Measurements from ENCODE around the gene SFMBT2. TPM values are rescaled to one million over a fixed set of nuclear protein-coding genes. Genes with fewer than 3 reads are reported as not detected.

SFMBT2 gene
- total RNA-seq, 1 experiment from 2014 or later = 1.3 TPM

- no peak for ATAC-seq
- no peak overlapping the region for H3K27ac ChIP-seq (ENCODE audit: low read length)
- ChIA-PET POLR2A (no interaction called here), CTCF (no interaction called here)
- no peaks in the 10 kb centered on the region for H3K27me3 ChIP-seq (ENCODE audit: control insufficient read depth, insufficient read depth, low read length)
- intact Hi-C loops (cut with micrococcal nuclease; ENCODE audit: unreplicated experiment) = no loop called here
- in situ Hi-C loops (cut with HindIII; ENCODE audit: low pct_unique_long_range_greater_than_20kb, low sequenced_read_pairs) = no loop called here
- no peak for TF ChIP-seq TCF7L2 (IDR thresholded peaks at IDR 0.05; ENCODE audit: low read depth, low read length)
- TF ChIP-seq SIN3A (IDR thresholded peaks at IDR 0.05; ENCODE audit: borderline replicate concordance, insufficient read depth, low read depth, low read length) = no peak
- no peak for TF ChIP-seq CTCF (IDR thresholded peaks at IDR 0.05)
- TF ChIP-seq REST (IDR thresholded peaks at IDR 0.05; ENCODE audit: insufficient read depth in 1 of 2, low read depth in 2 of 2, low read length in 1 of 2) = no peak
- TF ChIP-seq POLR2AphosphoS5 (IDR thresholded peaks at IDR 0.05; ENCODE audit: low read depth, low read length) = no peak
- BruUV-seq (replicated peaks) = no TSS peak
- no peaks in the 10 kb centered on the region for H3K4me1 ChIP-seq (ENCODE audit: control insufficient read depth, insufficient read depth, low read length)
- DNase-seq (ENCODE audit: low read depth, low spot score) = no peak
- H3K4me3 ChIP-seq (ENCODE audit: low read depth in 2 of 2, low read length in 2 of 2) = no peak overlapping the region
- H3K36me3 ChIP-seq (ENCODE audit: control insufficient read depth, insufficient read depth, low read length) = no peaks in the 10 kb centered on the region
- no peaks in the 10 kb centered on the region for H3K9me3 ChIP-seq (ENCODE audit: control insufficient read depth, insufficient read depth, low read depth, low read length)
These were observed 236.9 kb downstream of the SFMBT2 start for GRCh38 chr10:7173948-7174347.

- CTCF ChIA-PET = no interaction called here
- TF ChIP-seq TCF7L2 (IDR thresholded peaks at IDR 0.05; ENCODE audit: low read depth, low read length) (no peak), POLR2AphosphoS5 (IDR thresholded peaks at IDR 0.05; ENCODE audit: low read depth, low read length) (no peak), REST (IDR thresholded peaks at IDR 0.05; ENCODE audit: insufficient read depth in 1 of 2, low read depth in 2 of 2, low read length in 1 of 2) (no peak), CTCF (IDR thresholded peaks at IDR 0.05) (no peak), SIN3A (IDR thresholded peaks at IDR 0.05; ENCODE audit: borderline replicate concordance, insufficient read depth, low read depth, low read length) (no peak)
These were observed 239.0 kb downstream of the SFMBT2 start for GRCh38 chr10:7171825-7172224.

More at GRCh38 chr10:7171825-7172224, 239.0 kb downstream of the SFMBT2 start:
- Histone ChIP-seq H3K4me1 (ENCODE audit: control insufficient read depth, insufficient read depth, low read length) (no peaks in the 10 kb centered on the region), H3K27me3 (ENCODE audit: control insufficient read depth, insufficient read depth, low read length) (no peaks in the 10 kb centered on the region), H3K4me3 (ENCODE audit: low read depth in 2 of 2, low read length in 2 of 2) (no peak overlapping the region), H3K36me3 (ENCODE audit: control insufficient read depth, insufficient read depth, low read length) (no peaks in the 10 kb centered on the region), H3K9me3 (ENCODE audit: control insufficient read depth, insufficient read depth, low read depth, low read length) (no peaks in the 10 kb centered on the region), H3K27ac (ENCODE audit: low read length) (no peak overlapping the region)
- no TSS peak for BruUV-seq (replicated peaks)
- in situ Hi-C loops (cut with HindIII; ENCODE audit: low pct_unique_long_range_greater_than_20kb, low sequenced_read_pairs) (no loop called here), intact Hi-C loops (cut with micrococcal nuclease; ENCODE audit: unreplicated experiment) (no loop called here)
- ATAC-seq (no peak), DNase-seq (ENCODE audit: low read depth, low spot score) (no peak)
- POLR2A ChIA-PET = interaction anchor here (0.6 kb wide), 1 partner anchor 84 kb away, joined by 3 read pairs; no protein-coding TSS in a partner anchor

All from Panc1 (cell line).